ENCODE data around the gene CATSPER1. TPM values are rescaled to one million over a fixed set of nuclear protein-coding genes. Genes with fewer than 3 reads are reported as not detected.

CATSPER1 gene
- total and polyA plus RNA-seq, 8 donors, result 0.24 to 2.6 (median 1.2) TPM; not detected in 5

DNA sequence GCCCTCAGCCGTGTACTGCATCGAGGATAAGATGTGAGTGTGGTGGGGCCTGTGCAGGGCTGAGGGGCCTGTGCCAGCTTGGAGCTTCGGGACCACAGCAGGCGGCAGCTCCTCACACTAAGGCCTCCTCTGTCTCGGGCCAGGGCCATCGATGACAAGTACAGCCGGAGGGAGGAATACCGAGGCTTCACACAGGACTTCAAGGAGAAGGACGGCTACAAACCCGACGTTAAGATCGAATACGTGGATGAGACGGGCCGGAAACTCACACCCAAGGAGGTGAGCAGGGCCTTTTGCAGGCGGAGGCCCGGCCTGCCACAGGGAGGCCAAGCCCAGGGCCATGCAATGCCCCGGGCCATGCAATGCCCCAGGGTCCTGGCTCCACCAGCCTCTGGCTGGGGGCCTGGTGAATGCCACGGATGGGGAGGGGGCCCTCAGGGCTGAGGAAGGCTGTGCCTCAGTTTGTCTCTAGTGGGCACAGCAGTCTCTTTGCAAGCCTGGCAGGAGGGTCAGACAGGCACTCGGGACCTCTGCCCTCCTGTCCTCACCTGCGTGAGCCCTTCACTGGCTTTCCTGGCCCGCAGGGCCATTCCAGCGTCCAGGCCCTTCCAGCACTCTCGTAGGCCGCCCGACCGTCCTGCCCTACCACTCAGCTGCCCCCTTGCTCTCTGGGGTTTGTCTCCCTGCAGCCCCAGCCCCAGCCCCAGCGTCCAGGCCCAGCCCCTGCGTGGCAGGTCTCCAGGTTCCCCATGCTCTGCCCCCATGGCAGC, 48.5 kb downstream of the CATSPER1 start:
- Histone ChIP-seq H3K4me3 (no peak overlapping the region), H3K27me3 (no peaks in the 10 kb centered on the region), H3K4me1 (no peaks in the 10 kb centered on the region), H3K27ac (no peak overlapping the region), H3K9me3 (no peaks in the 10 kb centered on the region), H3K36me3 (peaks cover 0 to 61% of the 10 kb centered on the region in 2 donors)
- ATAC-seq (no peak), DNase-seq (no peak)
- TF ChIP-seq CTCF (IDR thresholded peaks at IDR 0.05), result no peak
- intact Hi-C loops (cut with DNase I), result no loop called here

GRCh38 chr11:65976216-65977176, 49.8 kb downstream of the CATSPER1 start:
- H3K27ac ChIP-seq, result no peak overlapping the region
- DNase-seq (no peak), ATAC-seq (no peak)
- H3K27me3 ChIP-seq, result no peaks in the 10 kb centered on the region
- H3K4me1 ChIP-seq, result no peaks in the 10 kb centered on the region
- TF ChIP-seq CTCF (IDR thresholded peaks at IDR 0.05), result no peak
- intact Hi-C loops (cut with DNase I), result no loop called here
- no peaks in the 10 kb centered on the region for H3K9me3 ChIP-seq
- no peak overlapping the region for H3K4me3 ChIP-seq
- H3K36me3 ChIP-seq, result peaks cover 0 to 69% of the 10 kb centered on the region in 2 donors

- peaks cover 0 to 69% of the 10 kb centered on the region in 2 donors for H3K36me3 ChIP-seq
- ATAC-seq (no peak), DNase-seq (no peak)
- no peak overlapping the region for H3K27ac ChIP-seq
- no peaks in the 10 kb centered on the region for H3K9me3 ChIP-seq
- no peak overlapping the region for H3K4me3 ChIP-seq
- no peaks in the 10 kb centered on the region for H3K27me3 ChIP-seq
- TF ChIP-seq CTCF (IDR thresholded peaks at IDR 0.05), result no peak
- intact Hi-C loops (cut with DNase I), result no loop called here
- no peaks in the 10 kb centered on the region for H3K4me1 ChIP-seq
Measured at GRCh38 chr11:65975771-65976170, 50.5 kb downstream of the CATSPER1 start.

DNA sequence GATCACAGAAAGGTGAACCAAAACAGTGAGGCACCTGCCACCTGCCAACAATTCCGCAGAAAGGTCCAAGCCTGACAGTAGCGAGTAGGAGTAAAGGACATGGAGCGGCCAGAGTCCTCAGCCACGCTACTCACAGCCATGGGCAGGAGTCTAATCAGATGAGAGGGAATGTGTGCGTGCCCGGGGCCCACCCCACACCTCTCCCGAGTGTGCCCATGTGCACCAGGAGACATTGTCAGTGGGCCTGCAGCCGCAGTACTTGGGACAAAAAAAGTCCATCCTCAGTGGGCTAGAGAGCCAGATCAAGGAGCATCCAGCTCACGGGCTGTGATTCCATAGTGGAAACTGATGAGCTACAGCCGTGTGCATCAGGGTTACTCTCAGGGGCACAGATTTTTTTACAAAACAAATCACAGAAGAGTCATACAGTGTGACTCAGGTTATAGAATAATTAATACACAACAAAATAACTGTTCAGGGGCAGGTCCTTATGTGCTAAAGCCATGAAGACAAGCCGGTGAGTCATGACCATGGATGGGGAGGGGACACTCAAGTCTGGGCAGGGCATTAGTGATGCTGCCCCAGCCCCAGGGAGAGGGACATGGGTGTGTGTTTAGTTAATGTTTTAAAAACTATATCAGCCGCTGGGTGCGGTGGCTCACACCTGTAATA, 52.7 kb downstream of the CATSPER1 start:
- intact Hi-C loops (cut with DNase I), result no loop called here
- no peaks in the 10 kb centered on the region for H3K9me3 ChIP-seq
- TF ChIP-seq CTCF (IDR thresholded peaks at IDR 0.05), result no peak
- peaks cover 0 to 72% of the 10 kb centered on the region in 2 donors for H3K36me3 ChIP-seq
- H3K4me3 ChIP-seq, result no peak overlapping the region
- no peak for ATAC-seq
- peaks cover 5 to 20% of the 10 kb centered on the region in 2 donors for H3K4me1 ChIP-seq
- H3K27me3 ChIP-seq, result no peaks in the 10 kb centered on the region
- DNase-seq, result no peak
- H3K27ac ChIP-seq, result no peak overlapping the region
